HUDEP-2 (cell line): Measurements from ENCODE around the gene CEMIP2.
A peak's percentile ranks its signal among the peaks of the same experiment; 100 is the strongest.

Experiments used
- DNase-seq, 76 experiments: peaks; one replicate each; lab custom pipeline; 2025; ENCODE audit not compliant: unreplicated experiment in 76 of 76; lab: John Stamatoyannopoulos, UW

Gene CEMIP2

DNA sequence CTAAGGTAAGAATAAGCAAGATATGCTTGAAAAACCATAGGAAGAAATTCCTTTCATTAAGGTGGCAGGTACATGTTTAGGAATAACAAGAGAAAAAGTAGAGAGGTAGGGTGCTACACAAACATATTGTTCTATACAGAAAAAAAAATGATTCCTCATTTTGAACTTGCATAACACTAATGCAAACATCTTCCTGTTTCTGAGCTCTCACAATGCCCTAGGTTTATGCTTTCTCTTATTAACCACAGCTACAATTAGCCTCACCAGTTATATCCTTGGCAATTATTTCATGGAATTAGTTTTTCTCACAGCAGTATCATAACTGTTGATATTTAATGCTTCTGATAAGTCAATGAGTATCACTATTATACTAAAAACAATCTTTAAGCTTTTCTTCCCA is 20.7 kb downstream of the CEMIP2 start:
- DNase-seq: no peak

DNA sequence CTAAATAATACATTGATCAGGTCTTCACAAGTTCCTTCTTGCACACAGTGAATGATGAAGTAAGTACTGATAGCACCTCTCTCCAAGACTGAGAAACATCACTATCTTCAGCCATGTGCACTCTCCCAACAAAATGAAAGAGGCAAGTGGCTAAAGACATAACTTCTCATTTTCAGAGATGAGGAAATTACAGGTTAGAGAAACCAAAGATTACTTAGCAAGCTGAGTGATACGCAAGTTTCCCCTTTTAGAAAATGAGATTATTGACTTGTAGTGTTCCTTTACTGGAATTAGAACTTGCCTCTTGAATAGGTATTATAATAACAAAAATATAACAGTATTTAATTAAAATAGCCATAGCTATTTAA is 21.6 kb downstream of the CEMIP2 start:
- DNase-seq: no peak

- DNase-seq: no peak
Measured at GRCh38 chr9:71746023-71746757, 22.1 kb downstream of the CEMIP2 start.

DNA sequence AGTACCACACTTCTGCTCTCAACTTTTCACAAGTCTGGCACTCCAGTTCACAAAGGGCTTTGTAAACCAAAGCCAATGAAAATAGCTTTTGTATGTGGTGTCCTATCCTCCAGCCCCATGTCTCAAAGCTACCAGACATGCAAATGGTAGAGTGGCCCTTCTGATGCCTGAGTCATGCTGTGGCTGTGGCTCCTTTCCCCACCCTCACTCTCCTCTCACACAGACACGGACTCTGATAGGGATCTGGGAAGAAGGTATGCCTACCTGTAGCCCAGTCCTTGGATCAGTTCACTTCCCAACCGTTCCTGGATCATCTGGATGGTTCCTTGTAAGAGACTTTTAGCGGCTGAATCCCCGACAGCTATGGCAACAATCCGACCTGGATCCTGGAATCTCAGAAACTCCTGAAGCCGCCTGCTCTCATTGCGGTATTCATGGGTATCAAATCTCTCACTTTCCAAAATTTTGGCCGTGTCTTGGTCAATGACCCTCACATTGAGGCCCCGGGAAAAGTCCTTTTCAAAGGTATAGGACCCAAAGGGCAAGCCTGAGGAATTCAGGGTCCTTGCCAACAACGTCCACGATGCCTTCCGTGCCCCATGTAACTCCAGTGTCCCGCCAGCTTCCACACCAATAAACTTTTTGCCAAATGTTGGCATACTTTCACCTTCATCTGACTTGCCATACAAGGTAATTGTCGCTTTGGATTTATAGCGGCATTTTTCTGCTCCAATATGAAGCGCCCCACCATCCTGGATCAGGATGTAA is 23.4 kb downstream of the CEMIP2 start:
- no peak for DNase-seq

GRCh38 chr9:71743882-71744281 is 24.4 kb downstream of the CEMIP2 start:
- no peak for DNase-seq

- DNase-seq: no peak
Measured at GRCh38 chr9:71743217-71743705, 25.1 kb downstream of the CEMIP2 start.

- DNase-seq: peak in 1 of 76 experiments; percentile 11
Measured at GRCh38 chr9:71742703-71743102, 25.6 kb downstream of the CEMIP2 start.

DNA sequence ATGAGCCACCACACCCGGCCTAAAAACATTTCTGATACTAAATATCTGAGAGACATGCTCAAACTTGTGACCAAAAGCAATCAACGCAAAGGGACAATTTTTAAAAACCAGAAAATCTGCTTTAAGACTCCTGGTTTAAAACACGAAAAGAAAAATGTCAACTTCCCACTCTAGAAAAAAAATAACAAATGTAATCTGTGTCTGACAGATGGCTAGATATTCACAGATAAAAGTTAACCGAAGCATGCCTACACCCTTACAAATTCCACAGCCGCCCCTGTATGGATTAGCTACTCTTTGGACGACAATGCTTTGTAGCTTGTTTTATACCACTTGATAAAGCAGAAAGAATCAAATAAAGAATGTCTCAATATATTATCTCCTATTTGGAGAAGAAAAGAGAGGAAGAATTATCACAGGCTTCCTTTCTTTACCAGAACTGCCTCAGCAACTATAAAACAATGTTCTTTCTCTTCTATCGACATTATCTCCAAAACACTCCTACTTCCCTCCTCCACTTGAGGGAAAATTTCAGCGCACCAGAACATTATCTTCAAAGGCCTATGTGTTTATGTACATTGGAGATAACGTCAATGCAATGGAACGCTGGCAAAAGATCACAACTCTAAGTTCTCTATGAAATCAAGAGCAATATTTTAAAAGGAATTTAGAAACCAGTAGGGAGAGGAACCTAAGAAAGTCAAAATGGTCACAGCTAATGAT is 26.2 kb downstream of the CEMIP2 start:
- DNase-seq: peak in 62 of 76 experiments; percentile 7 to 92 (median 70)

DNA sequence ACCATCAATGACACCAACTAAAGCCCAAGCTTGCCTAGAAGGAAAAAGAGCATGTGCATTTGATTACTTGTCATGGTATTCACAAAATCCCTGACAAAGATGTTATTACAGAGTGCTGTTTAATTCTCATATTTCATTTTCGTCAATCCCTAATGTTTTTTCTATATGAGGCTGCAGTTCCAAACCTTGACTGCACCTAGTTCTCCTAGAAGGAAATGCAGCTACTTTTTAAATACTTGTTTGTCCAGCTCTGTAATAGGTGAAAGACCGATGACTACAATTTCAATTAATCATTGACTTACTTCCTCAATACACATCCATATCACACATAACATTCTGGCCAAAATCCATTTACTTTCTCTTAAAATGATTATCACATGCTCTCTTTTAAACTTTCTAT is 28.1 kb downstream of the CEMIP2 start:
- DNase-seq: no peak

GRCh38 chr9:71737455-71737854 is 30.9 kb downstream of the CEMIP2 start:
- peak in 40 of 76 experiments; percentile 5 to 63 (median 28) for DNase-seq

DNA sequence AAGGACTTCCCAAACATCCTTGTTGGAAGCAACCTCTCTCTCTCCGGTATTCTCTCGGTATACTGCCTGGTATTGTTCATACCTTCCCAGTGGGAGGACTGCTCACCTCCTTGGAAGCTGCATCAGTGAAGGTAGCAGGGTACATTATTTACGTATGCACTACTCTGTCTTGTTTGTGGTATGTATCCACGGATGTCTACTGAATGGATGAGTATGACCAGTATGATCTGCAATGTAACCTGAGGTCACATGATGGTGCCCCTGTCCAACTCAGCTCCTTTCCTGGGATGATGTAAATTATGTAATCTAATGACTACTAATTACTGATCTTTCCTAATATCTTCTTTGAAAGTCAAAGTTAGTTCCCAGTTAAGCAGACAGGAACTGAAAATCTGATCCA is 32.1 kb downstream of the CEMIP2 start:
- no peak for DNase-seq

- no peak for DNase-seq
Measured at GRCh38 chr9:71734950-71735349, 33.4 kb downstream of the CEMIP2 start.

- DNase-seq: no peak
Measured at GRCh38 chr9:71733176-71733575, 35.1 kb downstream of the CEMIP2 start.

- no peak for DNase-seq
Measured at GRCh38 chr9:71729816-71730526, 38.3 kb downstream of the CEMIP2 start.

DNA sequence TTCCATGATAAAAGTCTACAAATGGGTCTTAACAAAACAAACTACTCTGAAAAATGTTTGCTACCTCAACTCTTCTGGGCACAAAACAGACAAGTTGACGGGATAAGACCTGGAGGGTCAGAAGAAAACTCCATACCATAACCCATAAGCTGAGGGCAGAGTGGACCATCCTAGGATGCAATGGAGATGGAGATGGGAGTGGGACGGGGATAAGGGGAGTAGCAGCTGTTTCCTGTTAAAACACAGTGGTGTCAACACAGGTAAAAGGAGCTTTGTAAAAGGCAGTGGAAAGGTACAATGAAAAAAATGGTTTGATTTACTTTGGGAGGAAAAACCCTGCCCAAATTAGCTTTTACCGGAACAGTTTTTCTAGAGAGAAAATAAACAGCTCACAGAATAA is 41.6 kb downstream of the CEMIP2 start:
- DNase-seq: no peak

DNA sequence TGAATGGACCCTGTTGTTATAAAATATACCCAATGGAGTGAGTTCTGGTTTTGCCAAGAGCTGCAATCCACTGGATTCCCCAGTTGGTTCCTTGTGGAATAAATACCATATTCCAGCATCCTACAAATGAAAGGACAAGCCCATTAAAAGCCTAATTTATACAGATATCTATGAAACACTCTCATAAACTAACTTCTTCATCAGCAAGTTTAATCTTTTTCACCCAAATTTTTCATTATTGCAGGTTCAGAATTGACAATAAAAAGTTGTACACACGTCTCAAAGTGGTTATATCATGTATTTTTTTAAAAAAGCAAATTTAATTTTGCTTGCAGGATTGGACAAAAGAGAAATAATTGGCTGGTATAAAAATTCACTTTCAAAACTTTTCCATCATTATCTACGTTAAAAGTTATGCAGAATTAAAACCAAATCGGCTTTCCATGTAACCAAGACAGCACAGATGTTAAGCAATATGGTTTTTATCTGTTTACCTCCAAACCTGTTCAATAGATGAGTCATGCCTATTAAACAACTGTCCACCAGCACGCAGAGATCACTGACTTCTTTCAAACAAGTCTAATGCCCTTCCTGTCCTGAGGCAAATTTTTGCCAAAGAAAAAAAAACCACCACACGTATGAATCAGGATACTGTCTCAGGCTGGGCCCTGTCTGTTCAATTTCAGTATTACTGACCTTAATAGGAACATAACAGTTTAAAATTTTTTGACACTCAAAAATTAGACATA is 42.5 kb downstream of the CEMIP2 start:
- DNase-seq: peak in 18 of 76 experiments; percentile 2 to 42 (median 18)

GRCh38 chr9:71721855-71722254 is 46.5 kb downstream of the CEMIP2 start:
- no peak for DNase-seq

DNA sequence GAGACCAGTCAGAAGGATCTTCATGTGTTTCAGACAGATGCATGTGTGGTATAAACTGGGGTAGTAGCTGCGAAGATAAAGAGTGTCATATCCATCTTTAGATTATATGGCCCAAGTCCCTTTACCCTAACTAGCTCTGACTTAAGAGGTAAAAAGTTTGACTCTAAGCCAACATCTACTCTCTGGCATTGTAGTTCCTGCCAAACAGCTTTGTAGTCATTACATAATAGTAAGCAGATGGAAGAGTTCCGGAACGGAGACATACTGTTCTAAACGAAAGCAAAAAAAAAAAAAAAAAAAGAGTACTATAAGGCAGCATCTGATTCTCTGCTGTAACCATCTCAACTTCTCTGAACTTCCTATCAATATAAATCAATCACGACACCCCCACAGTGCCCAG is 48.8 kb downstream of the CEMIP2 start:
- DNase-seq: no peak

DNA sequence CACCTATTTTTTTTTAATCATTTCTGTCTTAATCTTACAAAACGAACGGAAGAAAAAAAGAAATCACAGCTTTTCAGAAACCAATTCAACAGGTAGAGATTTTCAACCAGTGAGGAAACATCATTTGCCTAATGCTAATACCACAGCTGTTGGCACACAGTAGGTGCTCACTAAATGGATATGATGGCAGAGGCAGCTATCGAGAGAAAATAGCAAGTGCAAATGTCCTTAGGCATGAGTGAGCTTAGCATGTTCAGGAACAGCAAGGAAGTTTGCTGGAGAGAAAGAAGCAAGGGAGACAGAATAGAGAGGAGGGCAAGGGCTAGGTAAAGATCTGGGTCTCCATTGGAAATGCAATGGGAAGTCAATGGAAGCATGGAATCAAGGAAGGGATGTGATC is 49.2 kb downstream of the CEMIP2 start:
- DNase-seq: no peak
